Left hindlimb (tissue), 1 donor: ENCODE results near the gene SHISA5.

ENCODE experiments used
- DNase-seq: peaks from one replicate; pipeline ENCODE4 v3.0.0-alpha.2; 2018

SHISA5 gene

GRCh38 chr3:48456456-48456855 is 47.5 kb downstream of the SHISA5 start:
- DNase-seq: no peak

GRCh38 chr3:48451270-48451669 is 52.7 kb downstream of the SHISA5 start:
- DNase-seq: no peak

DNA sequence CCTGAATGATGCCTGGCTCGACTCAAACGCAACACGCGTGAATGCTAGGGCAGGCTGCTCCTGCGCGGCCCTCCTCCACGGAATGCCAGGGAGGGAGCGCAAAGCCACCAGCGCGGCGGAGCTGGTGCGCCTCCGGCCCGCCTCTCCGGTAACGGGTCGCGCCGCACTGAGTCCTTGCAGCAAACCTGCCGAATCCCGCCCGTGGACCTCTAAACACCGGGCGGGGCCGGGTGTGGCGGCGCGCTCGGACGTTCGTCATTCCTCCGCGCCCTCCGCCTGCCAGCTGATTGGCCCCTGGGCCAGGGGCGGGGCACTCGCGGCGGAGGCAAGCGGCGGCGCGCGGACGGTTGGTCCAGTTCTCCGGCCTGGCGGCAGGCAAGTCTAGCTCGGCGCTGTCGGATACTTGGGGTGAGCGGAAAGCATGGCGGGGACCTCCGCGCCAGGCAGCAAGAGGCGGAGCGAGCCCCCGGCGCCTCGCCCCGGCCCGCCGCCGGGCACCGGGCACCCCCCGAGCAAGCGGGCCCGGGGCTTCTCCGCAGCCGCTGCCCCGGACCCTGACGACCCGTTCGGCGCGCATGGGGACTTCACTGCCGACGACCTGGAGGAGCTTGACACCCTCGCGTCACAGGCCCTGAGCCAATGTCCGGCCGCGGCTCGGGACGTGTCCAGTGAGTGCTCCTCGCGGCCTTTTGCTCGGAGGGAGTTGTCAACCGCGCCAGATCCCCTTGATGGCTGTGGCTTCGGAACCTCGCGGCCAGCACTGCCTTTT is 57.4 kb downstream of the SHISA5 start, which contains the start of gene ATRIP:
ATRIP (plus strand) TSS at position 313 of the 769 bp plus-strand sequence; CDS start at position 422, 109 bp downstream.
- peak; percentile 90 for DNase-seq

DNA sequence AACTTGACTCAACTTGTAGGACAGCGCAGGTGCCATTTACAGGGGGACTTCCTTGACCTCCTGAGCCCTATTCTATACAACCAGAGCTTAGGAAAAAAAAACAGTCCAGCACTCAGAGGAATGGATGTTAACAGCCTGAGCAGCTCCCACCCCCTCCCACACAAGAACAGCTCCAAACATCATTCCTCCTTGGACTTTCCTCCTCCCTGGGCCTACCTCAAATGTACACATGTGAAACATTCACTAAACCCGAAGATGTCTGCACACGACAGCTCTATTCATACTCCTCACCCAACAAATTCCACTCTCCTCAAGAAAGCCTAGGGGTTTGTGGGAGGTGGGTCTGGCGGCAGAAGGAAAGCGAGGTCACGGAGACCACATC is 57.9 kb downstream of the SHISA5 start:
- no peak for DNase-seq

- DNase-seq: no peak
Measured at GRCh38 chr3:48445277-48445882, 58.6 kb downstream of the SHISA5 start.

GRCh38 chr3:48441940-48442339 is 62.0 kb downstream of the SHISA5 start:
- DNase-seq: no peak

- no peak for DNase-seq
Measured at GRCh38 chr3:48440590-48440958, 63.4 kb downstream of the SHISA5 start.

DNA sequence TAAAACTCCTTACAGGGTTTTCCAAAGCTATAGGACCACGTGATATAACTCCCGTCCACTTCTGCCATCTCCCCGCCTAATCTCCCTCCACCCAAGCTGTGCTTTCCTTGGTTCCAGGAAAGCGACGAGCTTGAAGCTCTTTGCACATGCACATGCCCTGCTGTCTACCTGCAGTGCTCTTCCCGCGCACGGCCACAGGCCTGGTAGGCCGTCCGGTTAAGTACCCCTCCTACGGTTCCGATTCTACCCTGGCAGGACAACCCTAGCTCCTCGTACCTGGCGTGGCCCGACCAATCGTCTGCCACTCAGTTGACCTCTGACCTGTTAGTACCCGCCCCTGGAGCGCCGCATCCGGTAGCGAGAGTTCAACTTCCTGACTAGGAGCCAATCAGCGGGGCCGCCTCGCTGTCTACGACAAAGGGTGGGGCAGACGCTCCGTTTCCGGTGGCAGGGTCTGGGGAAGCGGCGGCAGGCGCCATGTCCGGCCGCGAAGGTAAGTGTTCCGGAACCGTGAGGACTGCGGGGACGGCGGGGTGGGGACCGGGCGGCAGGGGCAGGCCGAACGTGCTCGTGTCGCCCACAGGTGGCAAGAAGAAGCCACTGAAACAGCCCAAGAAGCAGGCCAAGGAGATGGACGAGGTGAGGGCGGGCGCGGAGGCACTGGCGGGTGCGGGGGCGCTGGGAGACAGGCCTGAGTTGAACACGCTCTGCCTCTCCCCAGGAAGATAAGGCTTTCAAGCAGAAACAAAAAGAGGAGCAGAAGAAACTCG is 64.0 kb downstream of the SHISA5 start, which contains the start of the genes CCDC51 and TMA7:
CCDC51 (minus strand) TSS at position 300 of the 770 bp plus-strand sequence. CDS start 4,991 bp downstream, outside the sequence.
TMA7 (plus strand) TSS at position 438 of the 770 bp plus-strand sequence; CDS start at position 478, 40 bp downstream.
- DNase-seq: peak; percentile 97

DNA sequence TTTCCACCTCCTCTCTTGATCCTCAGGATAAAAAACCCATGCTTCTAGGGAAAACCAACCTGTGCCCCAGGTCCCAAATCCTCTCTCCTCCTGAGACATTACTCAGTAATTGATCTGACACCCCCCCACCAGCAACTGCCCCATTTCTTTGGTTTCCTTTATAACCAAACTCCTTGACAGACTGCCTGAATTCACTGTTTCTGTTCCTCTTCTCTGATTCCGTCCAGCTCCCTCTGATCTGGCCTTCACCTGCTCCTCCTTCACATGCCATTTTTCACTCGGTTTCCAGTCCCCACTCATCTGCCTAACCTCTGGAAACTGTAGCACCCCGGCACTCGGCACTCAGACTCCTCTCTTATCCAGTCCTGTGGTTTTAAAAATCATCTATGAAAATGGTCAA is 66.2 kb downstream of the SHISA5 start:
- no peak for DNase-seq

DNA sequence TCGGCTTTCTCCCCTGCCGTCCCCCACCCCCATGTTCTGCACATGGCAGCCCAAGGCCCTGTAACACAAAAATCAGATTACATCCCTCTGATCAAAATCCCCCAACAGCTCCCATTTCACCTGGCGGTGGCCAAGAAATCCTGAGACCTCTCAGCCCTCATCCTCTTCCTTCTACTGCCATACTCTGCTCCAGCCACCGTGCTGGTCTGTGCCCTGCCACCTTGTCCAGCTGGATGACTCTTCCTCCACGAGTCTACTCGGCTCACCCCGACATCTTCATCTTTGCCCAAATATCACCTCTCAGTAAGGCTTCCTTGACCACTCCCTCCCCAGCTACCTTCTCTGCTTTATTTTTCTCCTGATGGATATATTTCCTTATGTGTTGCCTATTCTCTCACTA is 67.1 kb downstream of the SHISA5 start:
- DNase-seq: no peak

GRCh38 chr3:48436477-48436787 is 67.5 kb downstream of the SHISA5 start:
- no peak for DNase-seq

- DNase-seq: peak; percentile 81
Measured at GRCh38 chr3:48435774-48436476, 68.0 kb downstream of the SHISA5 start.

DNA sequence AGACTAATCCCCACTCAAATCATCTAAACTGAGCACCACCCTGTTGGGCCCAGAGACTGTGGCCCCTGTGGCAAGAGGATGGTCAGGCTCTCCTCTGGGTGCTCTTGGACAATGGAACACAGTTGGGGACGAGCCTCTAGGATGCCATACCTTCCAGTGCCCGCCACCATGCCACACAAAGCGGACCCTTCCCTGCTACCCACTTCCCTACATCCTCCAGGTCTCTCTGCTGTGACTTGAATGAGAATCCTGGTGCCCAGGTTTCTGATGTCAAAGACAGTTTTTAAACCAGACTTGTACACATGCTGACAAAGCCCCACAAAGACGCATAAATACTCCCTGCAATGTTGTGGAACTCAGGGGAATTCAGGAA is 68.8 kb downstream of the SHISA5 start:
- DNase-seq: no peak

DNA sequence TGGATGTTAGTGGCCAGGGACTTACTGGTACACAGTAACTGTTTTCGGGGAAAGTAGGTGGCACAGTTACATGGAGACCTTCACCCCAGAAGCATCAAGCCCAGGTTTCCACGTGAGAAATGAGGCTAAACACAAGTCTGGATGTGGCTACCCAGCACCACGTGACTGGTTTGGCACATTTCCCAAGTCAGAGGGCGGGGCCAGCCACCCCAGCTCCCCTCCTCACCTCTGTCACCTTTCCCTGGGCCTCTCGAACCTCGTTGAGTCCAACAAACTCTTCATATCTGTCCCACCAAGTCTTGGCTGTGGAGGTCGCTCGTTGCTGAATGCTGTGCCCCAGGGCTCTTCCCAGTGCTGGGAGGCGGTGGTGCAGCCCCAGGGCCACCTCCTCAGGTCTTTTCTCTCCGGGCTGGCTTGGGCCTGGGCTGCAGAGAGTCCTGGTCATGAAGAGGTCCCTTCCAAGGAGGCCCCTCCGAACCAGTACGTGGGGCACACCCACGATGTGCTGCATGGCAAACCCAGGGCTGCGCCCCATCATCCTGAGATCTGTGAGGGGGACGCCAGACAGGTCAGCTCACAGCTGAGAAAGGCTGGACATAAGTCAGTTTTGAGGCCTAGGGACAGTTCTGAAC is 69.3 kb downstream of the SHISA5 start:
- no peak for DNase-seq

DNA sequence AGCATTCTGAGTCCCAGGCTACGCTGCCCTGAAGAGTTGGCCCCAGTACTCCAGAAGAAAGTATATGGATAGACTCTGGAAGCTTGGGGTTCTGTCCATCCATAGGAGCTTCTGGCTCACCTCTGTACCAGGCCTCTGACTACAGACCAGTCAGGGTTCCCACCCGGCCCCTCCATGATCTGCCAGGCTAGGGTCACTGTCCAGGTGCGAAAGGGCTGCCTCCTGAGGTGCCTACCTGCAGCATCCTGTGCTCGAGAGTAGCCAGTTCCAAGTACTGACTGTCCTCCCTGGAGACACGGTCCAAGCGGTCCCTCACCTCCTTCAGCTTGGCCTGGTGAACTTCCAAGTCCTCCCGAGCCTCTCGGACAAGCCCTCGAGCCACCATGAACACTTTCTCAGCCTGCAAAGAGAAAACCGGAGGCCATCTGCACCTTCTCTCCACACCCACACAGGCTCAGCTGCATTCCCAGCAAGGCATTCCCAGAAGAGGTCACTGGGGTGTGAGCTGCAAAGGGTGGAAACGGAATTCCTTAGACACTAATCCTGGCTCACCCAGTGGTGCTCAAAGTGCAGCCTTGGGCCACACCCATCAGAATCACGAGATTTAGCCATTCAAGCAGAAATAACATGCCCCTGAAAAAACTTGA is 70.4 kb downstream of the SHISA5 start:
- no peak for DNase-seq

GRCh38 chr3:48432411-48433371 is 71.3 kb downstream of the SHISA5 start:
- no peak for DNase-seq

DNA sequence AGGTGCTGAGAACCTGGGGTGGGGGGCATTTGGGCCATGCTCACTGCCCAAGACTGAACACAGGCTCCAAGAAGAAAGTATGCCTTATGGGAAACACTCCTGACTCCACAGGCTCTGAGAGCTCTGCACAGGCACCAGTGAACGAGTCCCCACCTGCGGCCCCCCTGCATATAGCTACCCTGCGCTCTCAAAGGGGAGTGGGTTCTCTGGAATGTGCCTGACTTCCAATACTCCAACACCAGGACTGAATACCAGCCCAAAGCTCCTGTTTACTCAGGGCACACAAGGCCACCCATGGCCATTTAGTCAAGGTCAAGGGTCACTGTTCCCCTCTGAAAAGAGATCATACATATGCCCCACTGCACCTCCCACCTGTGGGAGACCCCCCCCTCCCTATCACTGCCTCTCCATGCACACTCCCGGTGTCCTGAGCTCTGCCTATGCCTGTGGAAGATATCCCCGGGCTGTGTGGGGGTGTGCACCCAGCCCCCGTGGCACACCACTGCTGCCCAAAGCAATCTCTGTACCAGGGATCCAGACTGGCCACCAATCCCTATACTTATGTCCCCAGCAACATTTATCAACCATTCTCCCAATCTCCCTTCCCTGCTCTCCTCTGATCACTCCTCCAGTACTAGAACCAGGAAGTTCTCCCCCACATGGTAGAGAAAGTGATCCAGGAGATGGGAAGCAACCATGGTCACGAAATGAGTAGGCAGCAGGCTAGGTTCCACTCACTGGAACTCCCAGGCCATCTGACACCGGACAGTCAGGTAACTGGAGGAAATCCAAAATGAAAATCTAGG is 72.5 kb downstream of the SHISA5 start:
- DNase-seq: peak; percentile 23

- DNase-seq: peak; percentile 22
Measured at GRCh38 chr3:48430708-48431101, 73.3 kb downstream of the SHISA5 start.

- DNase-seq: peak; percentile 76
Measured at GRCh38 chr3:48429960-48430707, 73.8 kb downstream of the SHISA5 start, which contains the start of gene PLXNB1. TSS of gene PLXNB1 (minus strand) at chr3:48430086. CDS start at chr3:48424611, 5,475 bp downstream.
